Smooth muscle cell (in vitro differentiated cells): ENCODE results near the gene ENC1. TPM values are rescaled to one million over a fixed set of nuclear protein-coding genes. Genes with fewer than 3 reads are reported as not detected.

ENCODE experiments used
- DNase-seq: peaks from one replicate; lab custom pipeline; 2025; ENCODE audit not compliant: unreplicated experiment; lab: John Stamatoyannopoulos, UW
- H2AFZ ChIP-seq: fragments of 200-600 bp; sonication (generic); 2 replicates; pipeline ENCODE4 v1.6.0; 2016; ENCODE audit warnings: antibody characterized with exemption, low read depth, mild to moderate bottlenecking
- H3F3A ChIP-seq: fragments of 200-600 bp; sonication (generic); 2 replicates; pipeline ENCODE4 v1.6.0; 2017; ENCODE audit warnings: antibody characterized with exemption, low read depth
- H3K27ac ChIP-seq: fragments of 200-600 bp; sonication (generic); 2 replicates; pipeline ENCODE4 v1.5.1; 2016; ENCODE audit warnings: low read depth, mild to moderate bottlenecking
- H3K27me3 ChIP-seq: fragments of 200-600 bp; sonication (generic); 2 replicates; pipeline ENCODE4 v1.6.1; 2016; ENCODE audit warnings: low read depth, mild to moderate bottlenecking
- H3K36me3 ChIP-seq: fragments of 200-600 bp; sonication (generic); 2 replicates; pipeline ENCODE4 v1.5.1; 2016; ENCODE audit warnings: low read depth
- H3K4me1 ChIP-seq: fragments of 200-600 bp; sonication (generic); 2 replicates; pipeline ENCODE4 v1.5.1; 2016; ENCODE audit warnings: low read depth
- H3K4me2 ChIP-seq: fragments of 200-600 bp; sonication (generic); 2 replicates; pipeline ENCODE4 v1.6.0; 2016; ENCODE audit warnings: mild to moderate bottlenecking
- H3K4me3 ChIP-seq: fragments of 200-600 bp; sonication (generic); 2 replicates; pipeline ENCODE4 v1.5.1; 2016; ENCODE audit warnings: mild to moderate bottlenecking
- H3K79me2 ChIP-seq: fragments of 200-600 bp; sonication (generic); 2 replicates; pipeline ENCODE4 v1.6.0; 2016; ENCODE audit warnings: low read depth, mild to moderate bottlenecking
- H3K9ac ChIP-seq: fragments of 200-600 bp; sonication (generic); 2 replicates; pipeline ENCODE4 v1.6.0; 2016; ENCODE audit warnings: low read depth
- H3K9me3 ChIP-seq: fragments of 200-600 bp; sonication (generic); replicated peaks from 2 replicates; pipeline ENCODE4 v1.5.1; 2016; ENCODE audit warnings: low read depth
- H4K20me1 ChIP-seq: fragments of 200-600 bp; sonication (generic); 2 replicates; pipeline ENCODE4 v1.6.0; 2016; ENCODE audit warnings: low read depth
- CTCF ChIP-seq: fragments of 200-600 bp; sonication (generic); IDR thresholded peaks from 2 replicates; pipeline ENCODE4 v1.5.1; 2017; ENCODE audit warnings: borderline replicate concordance, mild to moderate bottlenecking, antibody characterized with exemption; ENCODE audit not compliant: insufficient read depth, poor library complexity, severe bottlenecking
- WGBS: methylation state at CpG from one replicate; pipeline ENCODE4 v1.1.7; 2016; ENCODE audit warnings: low lambda C conversion rate; 5-methylcytosine and 5-hydroxymethylcytosine counted together
- polyA plus RNA-seq: library from polyadenylated mRNA; unstranded; fragments of >200 nt; fragmentation: Nextera tagmentation; extraction: Ambion mirVana; gene quantifications from 2 replicates; pipeline ENCODE4 v1.2.1, GENCODE V29; 2016
- total RNA-seq: library from RNA; depleted of rRNA; stranded (reverse); fragments of >200 nt; gene quantifications from 2 replicates; pipeline ENCODE4 v1.2.3, GENCODE V29; 2014

ENC1 gene
- total and polyA plus RNA-seq, 2 experiments from 2014 or later: 17.4 to 110 TPM

GRCh38 chr5:74657165-74657564 lies 16.6 kb upstream of the ENC1 start:
- WGBS: 72% methylated on average over 2 of the region's 2 CpGs
- no peak overlapping the region for H3K4me2 ChIP-seq
- H4K20me1 ChIP-seq: no peaks in the 10 kb centered on the region
- H3K79me2 ChIP-seq: no peaks in the 10 kb centered on the region
- no peak overlapping the region for H2AFZ ChIP-seq
- H3K9me3 ChIP-seq: no peaks in the 10 kb centered on the region
- H3K36me3 ChIP-seq: no peaks in the 10 kb centered on the region
- no peak overlapping the region for H3K27ac ChIP-seq
- H3K4me1 ChIP-seq: no peaks in the 10 kb centered on the region
- no peaks in the 10 kb centered on the region for H3K27me3 ChIP-seq
- no peak for DNase-seq
- no peak overlapping the region for H3K4me3 ChIP-seq
- TF ChIP-seq CTCF: no peak
- H3K9ac ChIP-seq: no peak overlapping the region
- no peaks in the 10 kb centered on the region for H3F3A ChIP-seq

GRCh38 chr5:74655716-74656115 lies 15.2 kb upstream of the ENC1 start:
- Histone ChIP-seq H3K4me3 (no peak overlapping the region), H3K9ac (no peak overlapping the region), H3K4me1 (no peaks in the 10 kb centered on the region), H3K79me2 (no peaks in the 10 kb centered on the region), H3K36me3 (no peaks in the 10 kb centered on the region), H4K20me1 (no peaks in the 10 kb centered on the region), H3K4me2 (no peak overlapping the region), H3K9me3 (no peaks in the 10 kb centered on the region), H3F3A (no peaks in the 10 kb centered on the region), H2AFZ (no peak overlapping the region), H3K27me3 (no peaks in the 10 kb centered on the region), H3K27ac (no peak overlapping the region)
- no peak for TF ChIP-seq CTCF
- no peak for DNase-seq

- Histone ChIP-seq H3K4me3 (no peak overlapping the region), H3K79me2 (no peaks in the 10 kb centered on the region), H3K36me3 (no peaks in the 10 kb centered on the region), H3K27ac (no peak overlapping the region), H3K9ac (no peak overlapping the region), H3K4me2 (no peak overlapping the region), H3K9me3 (no peaks in the 10 kb centered on the region), H2AFZ (no peak overlapping the region), H3K4me1 (no peaks in the 10 kb centered on the region), H3K27me3 (no peaks in the 10 kb centered on the region), H3F3A (no peaks in the 10 kb centered on the region), H4K20me1 (no peaks in the 10 kb centered on the region)
- WGBS: 93% methylated on average over 6 of the region's 6 CpGs
- DNase-seq: no peak
- no peak for TF ChIP-seq CTCF
These were observed 14.7 kb upstream of the ENC1 start for GRCh38 chr5:74655206-74655605.

- no peak overlapping the region for H3K4me3 ChIP-seq
- no peaks in the 10 kb centered on the region for H3K4me1 ChIP-seq
- WGBS: 82% methylated on average over 5 of the region's 5 CpGs
- H4K20me1 ChIP-seq: no peaks in the 10 kb centered on the region
- H3K4me2 ChIP-seq: no peak overlapping the region
- no peaks in the 10 kb centered on the region for H3K9me3 ChIP-seq
- DNase-seq: no peak
- no peaks in the 10 kb centered on the region for H3F3A ChIP-seq
- no peaks in the 10 kb centered on the region for H3K79me2 ChIP-seq
- H3K36me3 ChIP-seq: no peaks in the 10 kb centered on the region
- no peak overlapping the region for H2AFZ ChIP-seq
- no peaks in the 10 kb centered on the region for H3K27me3 ChIP-seq
- H3K27ac ChIP-seq: no peak overlapping the region
- no peak for TF ChIP-seq CTCF
- H3K9ac ChIP-seq: no peak overlapping the region
These were observed 13.5 kb upstream of the ENC1 start for GRCh38 chr5:74653991-74654390.
